GM15510 (cell line): Measurements from ENCODE around the gene MUC20.

ENCODE experiments used
- POLR2A ChIP-seq: IDR thresholded peaks from 3 replicates; pipeline ENCODE4 v1.6.1; 2011; ENCODE audit warnings: borderline replicate concordance; ENCODE audit not compliant: insufficient read length; ENCODE audit errors: extremely low read depth

The MUC20 gene

DNA sequence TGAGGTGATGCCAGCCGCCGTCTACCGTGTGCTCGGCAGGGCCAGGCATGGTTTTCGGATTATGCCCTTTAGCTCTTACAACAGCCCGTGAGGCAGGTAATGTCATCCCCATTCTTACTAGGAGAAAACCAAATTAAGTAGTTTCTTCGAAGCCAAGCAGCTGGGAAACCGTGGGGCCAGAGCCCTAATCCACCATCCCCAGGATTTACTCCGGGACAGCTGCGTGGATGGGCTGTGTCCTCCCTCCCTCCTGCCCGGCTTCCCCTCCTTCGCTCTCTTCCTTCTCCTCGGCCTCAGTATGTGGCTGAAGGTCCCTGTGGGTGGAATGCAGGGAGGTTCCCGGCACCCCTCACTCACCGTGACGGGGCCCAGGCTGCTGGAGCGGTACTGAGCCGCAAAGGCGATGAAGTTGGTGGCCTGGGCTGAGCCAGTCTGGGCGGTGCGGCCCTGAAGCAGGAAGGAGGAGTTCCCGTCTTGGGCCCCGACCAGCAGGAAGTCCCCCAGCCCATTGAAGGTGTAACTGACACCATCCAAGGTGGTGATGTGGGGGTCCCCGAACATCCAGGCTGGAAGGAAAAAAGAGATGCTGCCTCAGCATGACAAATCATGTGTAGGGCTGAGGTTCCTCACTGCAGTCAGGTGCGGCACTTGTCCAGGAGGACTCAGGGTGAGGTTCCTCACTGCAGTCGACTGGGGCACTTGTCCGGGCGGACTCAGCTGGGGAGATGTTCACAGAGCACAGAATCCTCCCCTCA lies 42.5 kb downstream of the MUC20 start:
- TF ChIP-seq POLR2A: no peak

DNA sequence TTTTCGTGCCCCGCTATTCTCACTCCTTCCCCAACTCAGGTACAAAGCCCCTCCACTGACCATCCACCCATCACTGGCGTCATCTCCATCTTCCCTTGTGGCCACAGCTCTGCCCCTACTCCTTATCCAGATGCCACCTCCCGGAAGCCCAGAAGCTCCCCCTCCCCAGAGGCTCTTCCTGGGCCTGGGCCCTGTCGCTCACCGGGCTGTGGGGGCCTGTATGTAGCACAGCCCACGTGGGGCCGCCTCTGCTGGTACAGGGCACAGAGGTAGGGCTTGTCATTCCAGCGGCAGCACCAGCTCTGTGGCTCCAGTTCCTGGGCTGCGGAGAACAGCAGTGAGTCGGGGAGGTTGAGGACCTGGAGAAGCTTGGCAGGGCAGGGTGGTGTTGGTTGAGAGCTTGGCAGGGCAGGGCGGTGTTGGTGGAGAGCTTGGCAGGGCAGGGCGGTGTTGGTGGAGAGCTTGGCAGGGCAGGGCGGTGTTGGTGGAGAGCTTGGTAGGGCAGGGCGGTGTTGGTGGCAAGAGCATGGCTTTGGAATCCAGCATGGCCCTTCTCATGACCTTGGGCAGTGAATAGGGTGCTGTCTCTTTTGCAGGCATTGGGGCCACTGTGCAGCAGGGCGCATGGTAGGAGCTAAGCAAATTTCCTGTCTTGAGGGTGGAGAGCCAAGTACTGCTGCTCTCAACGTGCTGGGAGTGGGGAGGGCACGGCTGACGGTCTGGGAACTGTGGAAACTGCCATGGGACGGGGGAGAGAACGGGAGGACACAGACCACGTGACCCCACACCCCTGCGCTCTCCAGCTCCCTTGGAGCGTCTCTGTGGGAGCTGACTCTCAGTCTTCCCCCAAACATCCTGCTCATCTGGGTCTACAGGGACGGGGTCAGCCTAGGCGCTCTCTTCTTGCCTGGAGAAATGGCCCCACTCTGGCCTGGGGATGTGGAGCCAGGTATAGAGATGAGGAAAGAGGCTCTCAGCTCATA lies 43.4 kb downstream of the MUC20 start:
- TF ChIP-seq POLR2A: no peak

- no peak for TF ChIP-seq POLR2A
Measured at GRCh38 chr3:195764961-195765706, 44.4 kb downstream of the MUC20 start.

DNA sequence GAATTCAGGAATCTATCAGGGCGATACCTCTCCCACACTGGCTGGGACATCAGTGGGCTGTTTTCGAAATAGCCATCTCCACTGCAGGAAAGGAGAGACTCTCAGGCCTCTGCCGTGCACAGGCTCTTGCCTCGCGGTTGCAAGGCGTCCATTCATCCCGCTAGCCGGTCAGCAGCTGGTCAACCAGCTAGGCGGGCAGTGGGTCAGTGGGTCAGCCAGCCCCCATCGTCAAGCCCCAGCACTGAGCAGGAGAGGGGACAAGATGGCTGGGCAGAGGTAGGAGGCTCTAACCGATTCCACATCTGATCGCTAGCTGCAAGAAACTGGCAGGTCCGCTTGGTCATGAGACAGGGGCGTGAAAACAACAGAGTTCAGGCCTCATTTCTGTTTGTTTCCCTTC lies 45.9 kb downstream of the MUC20 start:
- TF ChIP-seq POLR2A: no peak

- no peak for TF ChIP-seq POLR2A
Measured at GRCh38 chr3:195767792-195768191, 47.0 kb downstream of the MUC20 start.

GRCh38 chr3:195768414-195768813 lies 47.6 kb downstream of the MUC20 start:
- no peak for TF ChIP-seq POLR2A

DNA sequence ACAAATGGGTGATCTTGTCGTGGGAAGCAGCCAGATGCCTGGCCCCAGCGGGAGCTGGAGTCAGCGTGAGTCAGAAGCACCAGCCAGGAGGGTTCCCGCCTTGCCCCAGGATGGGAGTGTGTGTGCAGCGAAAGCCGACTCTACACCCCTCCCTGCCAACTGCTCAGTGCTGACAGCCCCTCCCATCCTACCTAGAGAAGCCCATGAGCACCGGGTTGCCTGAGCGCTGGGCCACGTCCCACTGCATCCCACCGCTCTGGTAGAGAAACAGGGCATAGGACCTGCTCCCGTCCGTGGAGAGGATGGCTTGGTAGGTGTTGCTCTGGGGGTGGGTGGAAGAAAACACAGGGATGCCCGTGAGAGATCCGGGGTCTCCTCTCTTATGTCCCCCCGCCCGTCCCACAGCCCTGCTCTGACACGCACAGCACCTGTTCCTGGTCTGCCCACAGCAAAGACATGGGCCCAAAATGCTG lies 48.1 kb downstream of the MUC20 start:
- no peak for TF ChIP-seq POLR2A

DNA sequence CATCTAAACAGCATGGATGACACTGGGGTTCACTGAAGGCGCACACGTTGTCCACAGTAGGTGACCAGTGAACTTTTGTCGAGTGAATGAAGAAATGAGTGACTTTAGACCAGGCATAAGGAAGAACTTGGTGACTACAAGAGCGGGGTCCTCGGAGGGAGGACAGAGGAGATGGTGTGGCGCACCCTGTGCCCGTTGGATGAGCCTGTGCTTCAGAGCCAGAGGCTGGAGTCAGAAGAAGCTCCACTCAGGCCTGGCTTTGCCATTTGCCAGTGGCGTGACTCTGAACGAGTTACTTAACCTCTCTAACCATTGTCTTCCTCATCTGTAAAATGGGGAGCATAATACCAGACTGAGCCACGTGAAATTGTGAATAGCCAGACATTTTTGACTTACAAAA lies 48.8 kb downstream of the MUC20 start:
- TF ChIP-seq POLR2A: no peak

DNA sequence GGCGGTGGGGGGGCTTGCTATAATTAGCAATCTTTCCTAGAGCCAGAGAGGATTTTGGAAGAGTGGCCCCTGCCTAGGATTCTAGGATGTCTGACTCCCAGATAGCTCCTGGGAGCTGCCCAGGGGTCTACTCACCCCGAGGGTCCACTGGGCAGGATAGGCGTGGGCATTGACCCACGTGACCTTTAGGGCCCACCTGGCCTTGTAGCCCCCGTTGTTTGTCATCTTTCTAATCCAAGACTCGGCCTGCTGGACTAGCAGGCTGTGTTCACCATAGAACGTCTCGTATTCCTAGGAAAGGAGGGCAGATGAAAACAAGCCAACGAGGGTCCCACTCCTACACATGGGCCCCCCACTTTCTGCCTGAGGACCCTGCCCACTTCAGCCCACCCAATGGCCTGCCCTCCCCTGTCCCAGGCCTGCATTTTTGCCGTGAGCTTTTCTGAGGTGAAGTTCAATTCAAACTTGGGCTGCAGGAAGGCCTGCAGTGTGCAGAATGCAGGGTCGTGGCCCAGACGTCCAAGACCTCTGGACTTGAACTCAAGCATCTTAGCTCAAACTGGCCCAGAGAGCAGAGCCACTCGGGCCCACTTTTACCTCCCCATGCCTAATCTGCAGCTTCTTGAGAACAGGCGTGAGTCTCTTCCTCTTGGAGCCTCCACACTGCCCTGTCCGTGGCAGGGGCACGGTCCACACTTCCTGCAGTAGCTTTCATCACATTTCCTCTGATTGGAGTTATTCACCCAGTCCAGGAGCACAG lies 49.5 kb downstream of the MUC20 start:
- no peak for TF ChIP-seq POLR2A

DNA sequence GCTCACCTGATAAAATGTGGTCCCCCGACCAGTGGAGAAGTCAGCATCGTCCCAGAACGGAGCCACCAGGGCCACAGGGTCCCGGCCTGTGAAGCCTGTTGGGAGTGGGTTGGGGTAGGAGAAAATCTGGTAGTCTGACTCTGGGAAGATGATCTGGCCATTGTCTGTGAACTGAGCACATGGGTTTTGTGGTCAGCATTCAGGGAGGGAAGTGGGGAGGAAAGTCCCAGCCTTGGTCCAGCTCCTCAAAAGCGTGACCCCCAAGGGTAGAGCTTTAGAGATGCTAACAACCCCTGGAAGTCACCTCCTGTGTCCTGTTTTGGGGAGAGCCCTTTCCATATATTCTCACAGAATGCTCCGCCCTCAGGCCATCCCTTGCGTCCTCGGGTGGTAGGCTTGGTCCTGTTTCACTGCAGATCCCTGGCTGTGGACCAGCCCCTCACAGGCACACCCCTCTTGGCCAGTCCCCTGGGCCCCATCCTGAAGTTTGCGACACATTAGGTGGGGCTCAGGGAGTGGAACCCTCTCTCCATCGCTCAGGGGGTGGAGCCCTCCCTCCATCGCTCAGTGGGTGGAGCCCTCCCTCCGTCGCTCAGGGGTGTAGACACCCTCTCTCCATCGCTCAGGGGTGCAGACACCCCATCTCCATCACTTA lies 51.0 kb downstream of the MUC20 start:
- no peak for TF ChIP-seq POLR2A

DNA sequence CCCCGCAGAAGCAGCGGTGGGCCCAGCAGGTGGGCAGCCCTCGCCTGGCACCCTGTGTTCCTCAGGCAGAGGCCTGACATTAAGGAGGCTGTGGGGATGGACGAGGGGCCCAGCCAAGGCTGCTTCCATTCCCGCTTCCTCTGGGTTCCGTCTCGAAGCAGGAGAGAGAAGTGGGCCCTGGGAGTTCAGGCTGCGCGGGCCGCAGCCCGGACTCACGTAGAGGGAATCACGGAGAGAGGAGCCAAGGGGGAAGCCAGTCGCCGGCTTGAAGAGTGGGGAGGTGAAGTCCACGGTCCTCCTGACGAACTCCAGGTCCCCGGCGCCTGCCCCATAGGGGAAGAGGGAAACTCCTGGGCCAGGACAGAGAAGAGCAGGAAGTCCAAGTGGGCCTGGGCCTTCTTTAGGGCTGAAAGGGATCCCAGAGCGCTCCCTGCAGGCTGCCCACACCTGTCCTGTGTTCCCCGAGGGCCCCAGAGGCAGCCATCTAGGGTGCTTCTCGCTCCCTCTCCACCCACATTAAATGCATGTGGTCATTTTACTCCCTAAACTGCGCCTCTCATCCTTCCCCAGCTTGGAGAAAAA lies 53.3 kb downstream of the MUC20 start:
- TF ChIP-seq POLR2A: no peak

- TF ChIP-seq POLR2A: no peak
Measured at GRCh38 chr3:195774917-195775316, 54.1 kb downstream of the MUC20 start.

DNA sequence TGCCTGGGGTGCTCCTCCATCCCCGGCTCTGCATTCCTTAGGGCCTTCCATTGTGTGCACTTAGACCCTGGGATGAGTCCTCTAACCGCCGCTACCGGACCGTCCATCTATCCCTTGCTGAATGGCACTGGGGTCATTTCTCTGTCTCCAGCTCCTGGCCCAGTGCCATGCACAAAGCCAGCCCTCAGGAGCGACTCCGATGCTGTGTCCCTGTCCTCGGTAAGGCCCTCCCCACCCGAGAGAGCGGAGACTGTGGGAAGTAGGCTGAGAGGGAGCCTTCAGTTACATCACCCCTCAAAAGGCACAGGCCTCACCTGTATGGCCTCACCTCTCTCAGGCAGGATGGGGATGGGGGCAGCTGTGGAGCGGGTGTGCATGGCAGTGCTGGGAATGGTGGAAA lies 57.2 kb downstream of the MUC20 start:
- no peak for TF ChIP-seq POLR2A
